Memory B cell (primary cell): ENCODE data around the gene SHISAL2A.

Source experiments
- ATAC-seq: fragments of 150-1000 bp; cut with Tn5 transposase; 2 replicates; pipeline ENCODE4 v1.10.0; 2021; ENCODE audit warnings: low read depth, mild to moderate bottlenecking, moderate library complexity
- DNase-seq, 2 donors: peaks; one replicate each; pipeline ENCODE4 v3.0.0; 2022; ENCODE audit warnings: low spot score in 2 of 2
- H3K27ac Mint-ChIP-seq: one replicate; pipeline ENCODE4 v1.8.0; 2022; ENCODE audit warnings: mild to moderate bottlenecking, moderate library complexity, mixed read lengths
- H3K27me3 Mint-ChIP-seq: one replicate; pipeline ENCODE4 v1.8.0; 2022; ENCODE audit warnings: mixed read lengths
- H3K36me3 Mint-ChIP-seq: one replicate; pipeline ENCODE4 v1.8.0; 2022; ENCODE audit warnings: mild to moderate bottlenecking, mixed read lengths
- H3K4me1 Mint-ChIP-seq: one replicate; pipeline ENCODE4 v1.8.0; 2022; ENCODE audit warnings: mixed read lengths
- H3K4me3 Mint-ChIP-seq: one replicate; pipeline ENCODE4 v1.8.0; 2022; ENCODE audit warnings: mild to moderate bottlenecking, moderate library complexity, mixed read lengths
- H3K9me3 Mint-ChIP-seq: one replicate; pipeline ENCODE4 v1.8.0; 2022; ENCODE audit warnings: mixed read lengths

The SHISAL2A gene

DNA sequence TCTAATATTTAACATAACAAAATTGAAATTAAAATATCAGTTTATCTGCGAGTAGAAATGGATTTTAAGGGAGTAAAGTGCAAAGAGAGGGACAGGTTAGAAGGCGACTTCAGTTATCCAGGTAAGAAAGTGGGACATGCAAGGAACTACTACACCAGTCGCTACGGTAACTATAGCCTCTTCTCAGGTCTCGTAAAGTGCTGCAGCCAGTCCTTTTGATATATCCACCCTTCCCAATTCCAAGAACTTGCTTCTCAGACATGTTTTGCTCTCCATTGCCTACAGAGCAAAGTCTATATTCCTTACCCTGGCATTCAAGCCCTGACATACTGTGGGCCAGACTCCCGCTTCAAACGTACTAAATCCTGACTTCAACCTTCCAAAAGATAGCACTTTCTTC lies 62.7 kb downstream of the SHISAL2A start:
- H3K27me3 Mint-ChIP-seq: no peaks in the 10 kb centered on the region
- H3K27ac Mint-ChIP-seq: no peak overlapping the region
- ATAC-seq (no peak), DNase-seq (no peak)
- H3K4me3 Mint-ChIP-seq: no peak overlapping the region
- no peaks in the 10 kb centered on the region for H3K9me3 Mint-ChIP-seq
- H3K4me1 Mint-ChIP-seq: peaks cover 21% of the 10 kb centered on the region
- peaks cover 10% of the 10 kb centered on the region for H3K36me3 Mint-ChIP-seq

DNA sequence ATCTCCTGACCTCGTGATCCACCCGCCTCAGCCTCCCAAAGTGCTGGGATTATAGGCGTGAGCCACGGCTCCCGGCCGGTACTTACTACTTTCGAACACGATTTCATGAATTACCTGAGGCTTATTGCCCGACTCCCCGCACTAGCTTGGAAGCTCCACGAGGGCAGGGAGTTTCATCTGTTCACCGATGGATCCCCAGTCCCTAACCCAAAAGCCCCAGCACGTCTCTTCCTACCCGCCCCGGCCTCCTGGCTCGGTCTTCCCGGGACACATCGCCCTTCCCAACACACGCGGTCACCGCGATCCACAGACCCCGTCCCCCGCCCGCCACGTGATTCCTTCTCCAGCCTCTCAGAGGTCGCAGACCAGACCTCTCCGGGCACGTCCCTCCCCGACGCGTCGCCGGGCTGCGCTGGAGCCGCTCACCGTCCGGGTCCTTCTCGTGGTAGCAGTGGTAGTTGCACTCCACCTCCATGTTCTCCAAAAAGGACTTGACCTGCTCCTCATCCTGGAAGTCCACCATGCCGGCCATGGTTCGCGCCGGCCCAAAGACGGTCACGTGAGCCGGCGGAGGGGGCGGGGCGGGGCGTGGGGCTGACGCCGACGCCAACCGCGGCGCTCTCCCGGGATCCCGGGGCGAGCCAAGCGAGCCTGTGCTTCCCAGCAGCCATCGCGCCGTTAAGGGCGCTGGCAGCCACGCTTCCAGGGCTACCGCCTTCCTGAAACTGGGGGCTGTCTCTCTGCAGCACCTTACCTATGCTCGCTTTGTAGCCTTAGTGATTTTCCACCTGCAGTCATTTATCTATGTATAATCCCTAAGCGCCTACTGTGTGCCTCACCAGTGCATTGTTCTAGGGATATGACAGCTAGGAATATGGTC lies 65.1 kb downstream of the SHISAL2A start, which contains the start of gene COA7:
Gene COA7 (minus strand): TSS at position 553 of the 880 bp plus-strand sequence. CDS start 21 bp downstream, at position 532.
- DNase-seq (peak; percentile 24 to 56), ATAC-seq (peak; percentile 28)
- Mint-ChIP-seq H3K27ac (peak within 1 kb of the TSS; percentile 89), H3K27me3 (no peaks in the 10 kb centered on the region), H3K4me3 (peak within 1 kb of the TSS; percentile 95), H3K4me1 (peaks cover 27% of the 10 kb centered on the region), H3K36me3 (no peaks in the 10 kb centered on the region), H3K9me3 (no peaks in the 10 kb centered on the region)

DNA sequence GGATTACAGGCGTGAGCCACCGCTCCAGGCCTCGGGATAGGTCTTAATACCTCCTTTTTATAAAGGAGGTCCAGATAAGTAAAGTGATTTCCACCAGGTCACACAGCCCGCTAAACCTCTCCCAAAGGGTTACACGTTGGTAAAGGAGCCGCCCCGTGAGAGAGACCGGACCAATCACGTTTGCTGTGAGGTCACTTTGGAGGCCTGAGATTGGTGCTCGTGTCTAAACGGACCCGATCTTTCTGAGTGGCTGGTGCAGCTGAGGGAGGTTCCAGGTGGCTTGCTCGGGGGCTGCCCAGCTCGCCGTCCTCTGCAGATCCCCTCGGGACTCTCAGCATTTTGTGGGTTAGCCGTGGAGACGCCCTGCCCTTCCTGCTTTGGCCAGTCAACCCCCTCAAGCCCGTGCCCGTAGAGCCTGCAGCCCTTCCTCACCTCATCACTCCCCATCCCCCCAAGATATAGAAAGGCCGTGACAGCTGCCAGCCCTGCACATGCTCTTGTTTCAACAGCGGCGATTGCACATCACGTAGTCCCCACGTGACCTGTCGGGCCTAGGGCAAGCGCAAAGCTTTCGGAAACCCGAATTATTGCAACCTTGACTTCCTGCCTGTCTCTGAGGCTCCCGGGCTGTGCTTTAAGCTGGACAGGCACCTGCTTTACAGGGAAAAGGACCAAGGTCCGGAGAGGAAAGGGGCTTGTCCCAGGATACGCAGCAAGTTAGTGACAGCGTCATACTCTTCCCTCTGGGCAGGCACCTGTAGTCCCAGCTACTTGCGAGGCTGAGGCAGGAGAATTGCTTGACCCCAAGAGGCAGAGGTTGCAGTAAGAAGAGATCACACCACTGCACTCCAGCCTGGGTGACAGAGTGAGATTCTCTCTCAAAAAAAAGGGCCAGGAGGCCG lies 70.2 kb downstream of the SHISAL2A start:
- peak; percentile 86 for ATAC-seq
- Mint-ChIP-seq H3K27me3 (no peaks in the 10 kb centered on the region), H3K9me3 (no peaks in the 10 kb centered on the region)

DNA sequence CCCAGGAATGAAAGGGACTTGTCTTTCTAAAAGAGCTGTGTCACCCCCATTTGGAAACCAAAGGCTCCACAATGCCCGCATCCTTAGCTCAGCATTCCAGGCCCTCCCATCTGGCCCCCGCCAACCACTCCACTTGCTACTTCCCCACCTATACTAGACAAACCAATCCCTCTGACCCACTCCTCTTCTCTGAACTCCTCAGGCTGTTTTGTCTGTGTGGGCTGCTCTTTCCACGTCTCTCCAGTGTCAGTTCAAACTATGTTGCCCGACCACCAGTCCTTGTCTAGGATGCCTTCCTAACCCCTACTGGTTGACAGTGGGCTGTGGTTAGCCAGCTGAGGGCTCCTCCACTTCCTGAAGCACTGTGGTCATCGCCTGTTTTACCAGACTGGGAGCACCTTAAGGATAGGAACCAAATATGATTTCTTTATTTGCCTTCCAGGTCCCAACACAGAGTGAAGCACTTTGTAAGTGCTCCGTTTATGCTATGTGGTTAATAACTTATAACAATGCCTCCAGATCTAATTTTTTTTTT lies 73.2 kb downstream of the SHISAL2A start:
- Mint-ChIP-seq H3K27me3 (no peaks in the 10 kb centered on the region), H3K27ac (no peak overlapping the region), H3K36me3 (no peaks in the 10 kb centered on the region), H3K9me3 (no peaks in the 10 kb centered on the region), H3K4me1 (peaks cover 10% of the 10 kb centered on the region), H3K4me3 (no peak overlapping the region)
- DNase-seq: no peak
- ATAC-seq: no peak

More for the DNA sequence above, 70.2 kb downstream of the SHISAL2A start:
- Mint-ChIP-seq H3K4me3 (peak overlapping the region; percentile 83), H3K27ac (peak overlapping the region; percentile 92), H3K36me3 (no peaks in the 10 kb centered on the region), H3K4me1 (peaks cover 18% of the 10 kb centered on the region)
- DNase-seq: peak; percentile 69 to 80
